GM12875 (cell line): ENCODE results near the gene FASTKD3.
A peak's percentile ranks its signal among the peaks of the same experiment; 100 is the strongest.

ENCODE experiments used
- H3K4me3 ChIP-seq: one replicate; pipeline ENCODE4 v1.5.1; 2011; ENCODE audit warnings: low read depth, low read length, control low read depth
- TF ChIP-seq, protein P1 (sequence below): IDR thresholded peaks from 2 replicates; pipeline ENCODE4 v1.5.1; 2011; ENCODE audit warnings: low read depth, mild to moderate bottlenecking, control low read depth, inconsistent platforms, low read length, moderate library complexity, borderline replicate concordance; ENCODE audit not compliant: insufficient read depth

Gene FASTKD3

DNA sequence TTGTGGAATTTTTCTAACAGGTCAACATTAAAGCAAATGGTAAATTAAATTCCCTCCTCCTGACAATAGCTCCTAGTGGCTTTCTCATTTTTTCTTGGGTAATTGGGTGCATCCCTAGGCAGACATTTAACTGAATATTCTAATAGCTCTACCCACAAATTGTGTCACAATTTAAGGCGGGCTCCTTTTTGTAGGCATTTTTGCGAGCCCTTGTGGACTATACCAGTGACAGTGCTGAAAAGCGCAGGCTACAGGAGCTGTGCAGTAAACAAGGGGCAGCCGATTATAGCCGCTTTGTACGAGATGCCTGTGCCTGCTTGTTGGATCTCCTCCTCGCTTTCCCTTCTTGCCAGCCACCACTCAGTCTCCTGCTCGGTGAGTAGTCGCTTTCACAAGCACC is 20.1 kb upstream of the FASTKD3 start:
- H3K4me3 ChIP-seq = no peak overlapping the region
- TF ChIP-seq, protein P1, sequence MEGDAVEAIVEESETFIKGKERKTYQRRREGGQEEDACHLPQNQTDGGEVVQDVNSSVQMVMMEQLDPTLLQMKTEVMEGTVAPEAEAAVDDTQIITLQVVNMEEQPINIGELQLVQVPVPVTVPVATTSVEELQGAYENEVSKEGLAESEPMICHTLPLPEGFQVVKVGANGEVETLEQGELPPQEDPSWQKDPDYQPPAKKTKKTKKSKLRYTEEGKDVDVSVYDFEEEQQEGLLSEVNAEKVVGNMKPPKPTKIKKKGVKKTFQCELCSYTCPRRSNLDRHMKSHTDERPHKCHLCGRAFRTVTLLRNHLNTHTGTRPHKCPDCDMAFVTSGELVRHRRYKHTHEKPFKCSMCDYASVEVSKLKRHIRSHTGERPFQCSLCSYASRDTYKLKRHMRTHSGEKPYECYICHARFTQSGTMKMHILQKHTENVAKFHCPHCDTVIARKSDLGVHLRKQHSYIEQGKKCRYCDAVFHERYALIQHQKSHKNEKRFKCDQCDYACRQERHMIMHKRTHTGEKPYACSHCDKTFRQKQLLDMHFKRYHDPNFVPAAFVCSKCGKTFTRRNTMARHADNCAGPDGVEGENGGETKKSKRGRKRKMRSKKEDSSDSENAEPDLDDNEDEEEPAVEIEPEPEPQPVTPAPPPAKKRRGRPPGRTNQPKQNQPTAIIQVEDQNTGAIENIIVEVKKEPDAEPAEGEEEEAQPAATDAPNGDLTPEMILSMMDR = no peak

DNA sequence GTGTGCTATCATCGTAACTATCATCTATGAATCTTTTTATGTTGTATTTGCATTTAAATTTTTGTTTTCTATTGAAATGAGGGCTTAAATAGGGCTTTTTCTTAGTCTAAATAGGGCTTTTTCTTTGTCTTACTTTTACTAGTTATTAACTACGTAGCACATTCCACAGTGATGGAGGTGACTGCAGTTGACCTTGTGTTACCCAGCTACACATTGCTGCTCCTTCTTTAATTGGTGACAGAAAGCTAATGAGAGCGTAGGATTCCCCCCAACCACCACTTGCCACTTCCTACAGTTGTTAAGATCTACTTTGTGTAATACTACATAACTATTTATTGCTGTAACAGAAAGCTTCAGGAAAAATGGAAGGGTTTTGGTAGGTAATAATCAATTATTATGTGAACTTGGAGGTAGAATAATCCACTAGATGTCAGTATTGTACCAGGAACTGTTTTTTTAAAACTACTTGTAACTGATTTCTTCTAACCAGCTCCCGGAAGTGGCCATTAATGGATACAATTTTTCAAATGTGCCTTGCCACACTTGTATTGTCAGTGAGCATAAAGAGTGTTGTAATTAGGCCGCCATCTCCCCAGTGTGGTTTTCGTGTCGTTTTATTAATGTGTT is 18.1 kb upstream of the FASTKD3 start:
- TF ChIP-seq, protein P1 = peak; percentile 15; the same call in 1 of the 2 replicates
- H3K4me3 ChIP-seq = no peak overlapping the region

DNA sequence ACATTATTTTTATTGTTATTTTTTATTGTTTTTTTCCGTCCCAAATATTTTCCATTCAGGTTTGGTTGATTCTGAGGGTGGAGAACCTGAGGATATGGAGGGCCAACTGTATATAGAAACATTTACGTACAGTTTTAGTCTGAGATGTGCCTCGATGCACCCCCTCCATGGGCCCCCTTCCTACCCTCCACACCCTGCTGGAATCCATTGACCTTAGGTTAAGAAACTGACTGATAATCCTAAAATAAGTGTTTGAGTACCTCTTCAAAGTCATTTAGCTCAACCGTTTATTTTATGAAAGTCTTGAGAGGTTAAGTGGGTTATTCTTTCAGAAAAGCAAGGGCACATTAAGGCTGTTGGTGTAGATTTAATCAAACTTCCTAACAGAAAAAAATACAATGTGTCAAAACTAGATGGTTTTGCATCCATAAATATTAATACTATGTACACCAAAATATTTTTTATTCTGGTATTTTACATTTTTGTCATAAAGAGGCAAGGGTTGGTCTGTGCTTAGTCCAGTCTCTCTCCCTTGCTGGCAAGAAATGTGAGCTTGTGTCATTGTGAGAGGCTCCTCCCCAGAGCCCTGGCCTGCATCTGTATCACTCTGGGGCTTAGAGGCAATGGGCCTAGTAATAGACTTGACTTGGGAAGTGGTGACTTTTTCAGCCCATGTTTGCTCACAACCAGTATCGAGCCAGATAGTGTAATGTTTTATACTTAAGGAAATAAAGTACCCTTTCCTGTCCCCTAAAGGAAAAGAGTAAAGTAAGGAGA is 15.8 kb upstream of the FASTKD3 start:
- TF ChIP-seq, protein P1 = no peak

DNA sequence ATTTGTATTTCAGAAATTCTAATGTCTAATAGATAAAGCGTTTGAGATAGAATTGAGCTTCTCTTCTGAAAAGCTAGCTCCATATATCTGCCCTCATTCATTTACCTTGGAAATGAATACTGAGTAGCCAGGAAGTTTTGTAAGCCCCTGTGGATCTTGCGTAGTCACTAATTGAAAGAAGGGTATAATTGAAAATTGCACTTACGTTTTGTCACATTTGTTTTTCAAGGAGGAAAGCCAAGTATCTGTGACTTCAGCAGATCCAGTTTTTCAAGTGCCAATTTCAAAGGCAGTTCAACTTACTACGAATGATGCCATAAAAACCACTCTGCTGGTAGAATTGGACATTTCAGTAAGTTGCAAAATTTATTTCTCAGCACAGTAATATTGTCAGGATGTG is 14.1 kb upstream of the FASTKD3 start:
- TF ChIP-seq, protein P1 = no peak
- no peak overlapping the region for H3K4me3 ChIP-seq

More for the DNA sequence above, 15.8 kb upstream of the FASTKD3 start:
- H3K4me3 ChIP-seq = no peak overlapping the region

DNA sequence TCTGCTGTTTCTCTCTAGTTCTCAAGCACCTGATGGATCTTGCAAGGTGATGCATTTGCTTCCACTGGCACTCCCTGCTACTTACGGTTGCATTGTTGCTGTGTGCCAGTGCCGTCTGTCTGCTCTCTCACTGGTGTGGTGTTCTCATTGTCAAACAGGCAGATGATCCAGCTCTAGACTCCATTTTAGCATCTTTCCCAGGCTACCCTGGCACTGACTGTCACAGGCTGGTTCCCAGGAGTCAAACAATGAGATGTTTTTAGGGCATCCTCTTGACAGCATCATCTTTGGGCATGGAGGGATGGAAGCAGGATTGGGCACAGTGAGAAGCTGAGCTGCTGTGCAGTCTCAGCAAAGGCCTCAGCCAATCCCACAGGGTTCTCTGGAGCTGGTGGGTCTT is 13.0 kb upstream of the FASTKD3 start:
- TF ChIP-seq, protein P1 = no peak
- no peak overlapping the region for H3K4me3 ChIP-seq

DNA sequence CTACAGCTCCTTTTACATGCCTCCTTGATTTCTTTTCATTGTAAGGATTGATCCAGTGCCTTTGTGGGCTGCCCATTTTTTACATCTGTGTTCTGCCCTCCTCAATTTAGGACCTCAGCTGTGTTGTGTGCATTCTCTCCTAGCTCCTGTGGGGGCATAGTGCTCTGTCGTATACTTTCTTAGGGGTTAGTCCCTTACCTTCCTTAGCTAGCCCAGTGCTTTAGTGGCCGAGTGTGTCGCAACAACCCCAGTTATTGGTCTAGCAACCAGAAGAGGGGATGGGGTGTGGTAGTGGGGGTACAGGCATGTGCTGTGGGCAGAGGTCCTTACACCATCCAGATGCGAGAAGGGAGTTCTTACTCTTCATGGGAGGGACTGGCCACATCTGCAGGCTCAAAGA is 12.3 kb upstream of the FASTKD3 start:
- H3K4me3 ChIP-seq = no peak overlapping the region
- TF ChIP-seq, protein P1 = no peak; the same call in 1 of the 2 replicates

DNA sequence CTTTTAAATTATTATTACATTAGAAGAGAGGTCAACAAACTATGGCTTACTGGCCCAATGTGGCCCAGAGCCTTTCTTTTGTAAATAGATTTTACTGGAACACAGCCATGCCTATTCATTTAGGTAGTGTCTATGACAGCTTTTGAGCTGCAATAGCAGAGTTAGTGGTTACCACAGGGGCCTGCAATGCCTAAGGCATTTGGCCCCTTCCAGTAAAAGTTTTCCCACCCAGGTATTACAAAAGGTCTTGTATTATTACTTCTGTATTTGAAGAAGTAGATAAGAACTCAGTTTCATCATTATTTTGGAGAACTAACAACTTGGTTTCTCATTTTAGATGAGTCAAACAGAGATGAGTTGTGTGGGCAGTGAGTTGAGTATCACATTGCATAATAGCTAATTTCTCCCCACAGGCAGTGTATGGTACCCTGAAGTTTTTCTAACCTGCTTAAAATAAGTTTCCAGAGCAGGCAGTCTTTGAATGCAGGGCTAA is 9.6 kb upstream of the FASTKD3 start:
- TF ChIP-seq, protein P1 = no peak
- no peak overlapping the region for H3K4me3 ChIP-seq
